ENCODE results near the gene FAM47E. TPM values are rescaled to one million over a fixed set of nuclear protein-coding genes. Genes with fewer than 3 reads are reported as not detected.
"Not testable (repeated sequence)": the region's sequence is repeated elsewhere in the genome, so short reads cannot be mapped to it uniquely, and the experiment has no call there.

Gene FAM47E
- total RNA-seq, 1 experiment from 2014 or later: 2.0 TPM

DNA sequence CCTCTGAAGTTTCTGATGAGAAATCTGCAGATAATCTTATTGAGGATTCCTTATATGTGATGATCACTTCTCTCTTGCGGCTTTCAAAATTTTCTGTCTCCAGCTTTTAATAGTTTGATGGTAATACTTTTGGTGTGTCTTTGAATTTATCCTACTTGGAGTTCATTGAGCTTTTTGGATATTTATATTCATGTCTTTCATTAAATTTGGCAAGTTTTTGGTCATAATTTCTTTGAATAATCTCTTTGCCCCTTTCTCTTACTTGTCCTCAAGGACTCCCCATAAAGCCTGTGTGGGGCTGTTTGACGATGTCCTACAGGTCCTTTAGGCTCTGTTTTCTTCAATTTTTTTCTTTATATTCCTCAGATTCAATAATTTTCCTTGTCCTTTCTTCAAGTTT lies 11.3 kb upstream of the FAM47E start:
- H2BK12ac ChIP-seq (ENCODE audit: insufficient read length, low read depth, low read length): no peak overlapping the region
- H2AFZ ChIP-seq (ENCODE audit: low read length): no peak overlapping the region
- H4K8ac ChIP-seq (replicated peaks; ENCODE audit: insufficient read length, low read depth, low read length): no peak overlapping the region
- Mint-ChIP-seq H3K9me3 (peaks cover 15 to 19% of the 10 kb centered on the region in 2 experiments), H3K27me3 (ENCODE audit: low read depth) (peaks cover 8% of the 10 kb centered on the region), H3K36me3 (ENCODE audit: insufficient read depth in 1 of 3, low read depth in 3 of 3) (peaks cover 2 to 17% (median 4%) of the 10 kb centered on the region in 3 experiments; a peak in 5 of 7 replicates), H3K27ac (no peak overlapping the region), H3K4me1 (peaks cover 12 to 14% of the 10 kb centered on the region in 2 experiments), H3K4me3 (no peak overlapping the region)
- no peaks in the 10 kb centered on the region for H3K79me2 ChIP-seq (ENCODE audit: insufficient read depth, low read length)
- no peak overlapping the region for H3K4me2 ChIP-seq (ENCODE audit: insufficient read depth, insufficient read length, low read length)
- no peak overlapping the region for H3K56ac ChIP-seq (ENCODE audit: insufficient read length, low read depth, low read length)
- H3K23ac ChIP-seq (ENCODE audit: insufficient read length, low read depth, low read length): no peak overlapping the region
- H2BK120ac ChIP-seq (ENCODE audit: low read depth, low read length, poor library complexity, severe bottlenecking): no peak overlapping the region
- no peak overlapping the region for H2BK15ac ChIP-seq (ENCODE audit: low read depth, low read length)
- no peaks in the 10 kb centered on the region for H4K20me1 ChIP-seq (ENCODE audit: control insufficient read depth, insufficient read depth, insufficient read length)
- no peak overlapping the region for H2BK20ac ChIP-seq (ENCODE audit: low read depth, low read length, poor library complexity, severe bottlenecking)
- no peak overlapping the region for H3T11ph ChIP-seq (ENCODE audit: low read length)
- H3K4me1 ChIP-seq (ENCODE audit: insufficient read depth, low read length): peaks cover 2% of the 10 kb centered on the region; the same call in 1 of the 2 replicates
- H4K5ac ChIP-seq (ENCODE audit: insufficient read length, low read depth, low read length): no peak overlapping the region
- no peak overlapping the region for H2AK5ac ChIP-seq (ENCODE audit: insufficient read length, low read length)
- no peaks in the 10 kb centered on the region for H3K27me3 ChIP-seq (ENCODE audit: insufficient read depth, low read length)
- H3K23me2 ChIP-seq (ENCODE audit: insufficient read length, low read depth, low read length, poor library complexity, severe bottlenecking): no peaks in the 10 kb centered on the region
- WGBS (ENCODE audit: extremely low coverage, insufficient read length, low lambda C conversion rate): no CpG with 5 or more reads among the region's 2 CpGs
- no peaks in the 10 kb centered on the region for H3K9me3 ChIP-seq (ENCODE audit: control insufficient read depth, low read depth, low read length)
- no peak overlapping the region for H4K91ac ChIP-seq (ENCODE audit: insufficient read length, low read depth, low read length)
- no peak overlapping the region for H3K27ac ChIP-seq (ENCODE audit: insufficient read length, low read depth, low read length)
- no peak for DNase-seq
- no peak overlapping the region for H3K18ac ChIP-seq (ENCODE audit: insufficient read length, low read depth, low read length)
- TF ChIP-seq, protein P1, sequence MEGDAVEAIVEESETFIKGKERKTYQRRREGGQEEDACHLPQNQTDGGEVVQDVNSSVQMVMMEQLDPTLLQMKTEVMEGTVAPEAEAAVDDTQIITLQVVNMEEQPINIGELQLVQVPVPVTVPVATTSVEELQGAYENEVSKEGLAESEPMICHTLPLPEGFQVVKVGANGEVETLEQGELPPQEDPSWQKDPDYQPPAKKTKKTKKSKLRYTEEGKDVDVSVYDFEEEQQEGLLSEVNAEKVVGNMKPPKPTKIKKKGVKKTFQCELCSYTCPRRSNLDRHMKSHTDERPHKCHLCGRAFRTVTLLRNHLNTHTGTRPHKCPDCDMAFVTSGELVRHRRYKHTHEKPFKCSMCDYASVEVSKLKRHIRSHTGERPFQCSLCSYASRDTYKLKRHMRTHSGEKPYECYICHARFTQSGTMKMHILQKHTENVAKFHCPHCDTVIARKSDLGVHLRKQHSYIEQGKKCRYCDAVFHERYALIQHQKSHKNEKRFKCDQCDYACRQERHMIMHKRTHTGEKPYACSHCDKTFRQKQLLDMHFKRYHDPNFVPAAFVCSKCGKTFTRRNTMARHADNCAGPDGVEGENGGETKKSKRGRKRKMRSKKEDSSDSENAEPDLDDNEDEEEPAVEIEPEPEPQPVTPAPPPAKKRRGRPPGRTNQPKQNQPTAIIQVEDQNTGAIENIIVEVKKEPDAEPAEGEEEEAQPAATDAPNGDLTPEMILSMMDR (conservative IDR thresholded peaks at IDR 0.05): no peak
- H3K4ac ChIP-seq (ENCODE audit: low read depth, low read length): no peak overlapping the region
- no peaks in the 10 kb centered on the region for H3K79me1 ChIP-seq (ENCODE audit: insufficient read depth, low read depth, low read length, poor library complexity, severe bottlenecking)
- no peak overlapping the region for H2BK5ac ChIP-seq (ENCODE audit: insufficient read length, low read length)
- H3K14ac ChIP-seq (ENCODE audit: insufficient read depth, low read length): no peak overlapping the region
- H3K9ac ChIP-seq (ENCODE audit: extremely low read depth, insufficient read length, low read length): no peak overlapping the region

DNA sequence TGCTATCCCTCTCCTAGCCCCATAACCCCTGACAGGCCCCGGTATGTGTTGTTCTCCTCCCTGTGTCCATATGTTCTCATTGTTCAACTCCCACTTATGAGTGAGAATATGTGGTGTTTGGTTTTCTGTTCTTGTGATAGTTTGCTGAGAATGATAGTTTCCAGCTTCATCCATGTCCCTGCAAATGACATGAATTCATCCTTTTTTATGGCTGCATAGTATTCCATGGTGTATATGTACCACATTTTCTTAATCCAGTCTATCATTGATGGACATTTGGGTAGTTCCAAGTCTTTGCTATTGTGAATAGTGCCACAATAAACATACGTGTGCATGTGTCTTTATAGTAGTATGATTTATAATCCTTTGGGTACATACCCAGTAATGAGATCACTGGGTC lies 7.6 kb upstream of the FAM47E start:
- Mint-ChIP-seq H3K36me3 (ENCODE audit: insufficient read depth in 1 of 3, low read depth in 3 of 3) (peaks cover 0 to 13% (median 2%) of the 10 kb centered on the region in 3 experiments; a peak in 4 of 7 replicates), H3K27me3 (ENCODE audit: low read depth) (peaks cover 14% of the 10 kb centered on the region), H3K9me3 (peaks cover 15 to 17% of the 10 kb centered on the region in 2 experiments)
- not testable (repeated sequence) for H3K79me2 ChIP-seq (ENCODE audit: insufficient read depth, low read length); H2AFZ ChIP-seq (ENCODE audit: low read length); H3T11ph ChIP-seq (ENCODE audit: low read length); H3K27ac ChIP-seq (ENCODE audit: insufficient read length, low read depth, low read length); H2BK120ac ChIP-seq (ENCODE audit: low read depth, low read length, poor library complexity, severe bottlenecking); H3K27ac Mint-ChIP-seq; DNase-seq; H4K5ac ChIP-seq (ENCODE audit: insufficient read length, low read depth, low read length); H3K9ac ChIP-seq (ENCODE audit: extremely low read depth, insufficient read length, low read length); H3K79me1 ChIP-seq (ENCODE audit: insufficient read depth, low read depth, low read length, poor library complexity, severe bottlenecking); H4K20me1 ChIP-seq (ENCODE audit: control insufficient read depth, insufficient read depth, insufficient read length); H4K8ac ChIP-seq (replicated peaks; ENCODE audit: insufficient read length, low read depth, low read length); H2BK12ac ChIP-seq (ENCODE audit: insufficient read length, low read depth, low read length); H3K27me3 ChIP-seq (ENCODE audit: insufficient read depth, low read length); H3K23ac ChIP-seq (ENCODE audit: insufficient read length, low read depth, low read length); H3K4me3 Mint-ChIP-seq; H3K4me1 Mint-ChIP-seq; H3K4ac ChIP-seq (ENCODE audit: low read depth, low read length); H3K4me1 ChIP-seq (ENCODE audit: insufficient read depth, low read length); H3K23me2 ChIP-seq (ENCODE audit: insufficient read length, low read depth, low read length, poor library complexity, severe bottlenecking); H2BK15ac ChIP-seq (ENCODE audit: low read depth, low read length); H2BK20ac ChIP-seq (ENCODE audit: low read depth, low read length, poor library complexity, severe bottlenecking); H3K9me3 ChIP-seq (ENCODE audit: control insufficient read depth, low read depth, low read length); H2AK5ac ChIP-seq (ENCODE audit: insufficient read length, low read length); H4K91ac ChIP-seq (ENCODE audit: insufficient read length, low read depth, low read length); H3K4me2 ChIP-seq (ENCODE audit: insufficient read depth, insufficient read length, low read length); H3K56ac ChIP-seq (ENCODE audit: insufficient read length, low read depth, low read length); H3K14ac ChIP-seq (ENCODE audit: insufficient read depth, low read length); H3K18ac ChIP-seq (ENCODE audit: insufficient read length, low read depth, low read length); H2BK5ac ChIP-seq (ENCODE audit: insufficient read length, low read length)
- no CpG with 5 or more reads among the region's 2 CpGs for WGBS (ENCODE audit: extremely low coverage, insufficient read length, low lambda C conversion rate)

All from H9 (cell line).